Measurements from ENCODE around the gene COG2.

GRCh38 chr1:230648114-230648513 lies 5.8 kb downstream of the COG2 start:
- TF ChIP-seq CTCF (conservative IDR thresholded peaks at IDR 0.05) (no peak), ZFX (IDR thresholded peaks at IDR 0.05) (no peak)

Measured in C4-2B (cell line).